Osteocyte (in vitro differentiated cells): ENCODE results near the gene MTMR6. TPM values are rescaled to one million over a fixed set of nuclear protein-coding genes. Genes with fewer than 3 reads are reported as not detected.

ENCODE experiments used
- DNase-seq: peaks from one replicate; pipeline ENCODE4 v3.0.0; 2021; ENCODE audit warnings: mixed read lengths; ENCODE audit not compliant: unreplicated experiment; ENCODE audit errors: extremely low spot score
- H3K27ac Mint-ChIP-seq: one replicate; pipeline ENCODE4 v1.8.0; 2021; ENCODE audit warnings: mild to moderate bottlenecking, mixed read lengths; ENCODE audit not compliant: unreplicated experiment
- H3K27me3 Mint-ChIP-seq: one replicate; pipeline ENCODE4 v1.8.0; 2021; ENCODE audit warnings: mixed read lengths; ENCODE audit not compliant: unreplicated experiment
- H3K36me3 Mint-ChIP-seq: one replicate; pipeline ENCODE4 v1.8.0; 2021; ENCODE audit warnings: mixed read lengths; ENCODE audit not compliant: unreplicated experiment
- H3K4me1 Mint-ChIP-seq: one replicate; pipeline ENCODE4 v1.8.0; 2021; ENCODE audit warnings: mixed read lengths; ENCODE audit not compliant: unreplicated experiment
- H3K4me3 Mint-ChIP-seq: one replicate; pipeline ENCODE4 v1.8.0; 2021; ENCODE audit warnings: mild to moderate bottlenecking, moderate library complexity, mixed read lengths; ENCODE audit not compliant: unreplicated experiment
- H3K9me3 Mint-ChIP-seq: one replicate; pipeline ENCODE4 v1.8.0; 2021; ENCODE audit warnings: mixed read lengths; ENCODE audit not compliant: unreplicated experiment
- total RNA-seq: library from RNA; stranded (reverse); gene quantifications from 2 replicates; pipeline ENCODE4 v1.2.1, GENCODE V29; 2021
- TF ChIP-seq, protein P1 (sequence below): fragments of 200-600 bp; sonication (generic); IDR thresholded peaks from 2 replicates; pipeline ENCODE4 v1.5.0; 2021; ENCODE audit warnings: antibody characterized with exemption, mild to moderate bottlenecking, moderate library complexity

The MTMR6 gene
- total RNA-seq, 1 donor from 2014 or later: 19.5 TPM

DNA sequence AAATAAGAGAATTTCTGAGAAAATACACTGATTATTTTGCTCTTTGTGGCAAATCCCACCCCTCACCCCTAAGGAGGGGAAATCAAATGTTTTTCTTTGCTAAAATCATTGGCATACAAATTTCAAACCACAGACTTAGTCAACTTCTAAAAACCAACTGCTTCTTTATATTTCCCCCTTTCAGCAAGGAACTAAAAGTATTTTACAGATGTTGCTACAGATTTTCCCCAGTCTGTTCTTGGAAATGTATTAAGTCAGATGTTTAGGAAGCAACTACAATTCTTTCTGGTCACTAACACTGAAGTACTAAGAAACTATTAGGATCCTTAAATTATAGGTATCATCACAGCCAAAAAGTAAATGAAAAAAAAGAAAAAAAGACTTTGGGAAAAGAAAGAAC lies 6.9 kb downstream of the MTMR6 start:
- peaks cover 4% of the 10 kb centered on the region for H3K36me3 Mint-ChIP-seq
- no peak overlapping the region for H3K27ac Mint-ChIP-seq
- H3K4me3 Mint-ChIP-seq: no peak overlapping the region
- H3K9me3 Mint-ChIP-seq: no peaks in the 10 kb centered on the region
- no peak for DNase-seq
- TF ChIP-seq, protein P1, sequence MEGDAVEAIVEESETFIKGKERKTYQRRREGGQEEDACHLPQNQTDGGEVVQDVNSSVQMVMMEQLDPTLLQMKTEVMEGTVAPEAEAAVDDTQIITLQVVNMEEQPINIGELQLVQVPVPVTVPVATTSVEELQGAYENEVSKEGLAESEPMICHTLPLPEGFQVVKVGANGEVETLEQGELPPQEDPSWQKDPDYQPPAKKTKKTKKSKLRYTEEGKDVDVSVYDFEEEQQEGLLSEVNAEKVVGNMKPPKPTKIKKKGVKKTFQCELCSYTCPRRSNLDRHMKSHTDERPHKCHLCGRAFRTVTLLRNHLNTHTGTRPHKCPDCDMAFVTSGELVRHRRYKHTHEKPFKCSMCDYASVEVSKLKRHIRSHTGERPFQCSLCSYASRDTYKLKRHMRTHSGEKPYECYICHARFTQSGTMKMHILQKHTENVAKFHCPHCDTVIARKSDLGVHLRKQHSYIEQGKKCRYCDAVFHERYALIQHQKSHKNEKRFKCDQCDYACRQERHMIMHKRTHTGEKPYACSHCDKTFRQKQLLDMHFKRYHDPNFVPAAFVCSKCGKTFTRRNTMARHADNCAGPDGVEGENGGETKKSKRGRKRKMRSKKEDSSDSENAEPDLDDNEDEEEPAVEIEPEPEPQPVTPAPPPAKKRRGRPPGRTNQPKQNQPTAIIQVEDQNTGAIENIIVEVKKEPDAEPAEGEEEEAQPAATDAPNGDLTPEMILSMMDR: no peak
- H3K27me3 Mint-ChIP-seq: no peaks in the 10 kb centered on the region
- H3K4me1 Mint-ChIP-seq: peaks cover 15% of the 10 kb centered on the region

DNA sequence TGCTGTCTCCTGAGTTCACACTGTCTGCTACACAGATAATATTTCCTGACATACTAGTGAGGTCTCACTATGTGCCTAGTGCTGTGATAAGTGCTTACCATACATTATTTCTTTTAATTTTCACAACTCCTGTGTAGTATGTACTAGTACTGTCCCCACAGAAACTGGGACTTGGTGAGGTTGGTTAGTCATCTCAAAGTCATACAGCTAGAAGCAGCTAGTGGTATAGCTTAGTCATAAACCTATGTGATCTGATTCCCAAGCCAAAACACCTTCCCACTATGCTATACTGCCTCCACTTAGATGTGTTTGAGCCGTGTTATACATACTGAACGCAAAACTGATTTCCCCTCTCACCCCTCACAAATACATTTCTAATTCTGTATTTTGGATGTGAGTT lies 10.5 kb downstream of the MTMR6 start:
- TF ChIP-seq, protein P1: no peak

DNA sequence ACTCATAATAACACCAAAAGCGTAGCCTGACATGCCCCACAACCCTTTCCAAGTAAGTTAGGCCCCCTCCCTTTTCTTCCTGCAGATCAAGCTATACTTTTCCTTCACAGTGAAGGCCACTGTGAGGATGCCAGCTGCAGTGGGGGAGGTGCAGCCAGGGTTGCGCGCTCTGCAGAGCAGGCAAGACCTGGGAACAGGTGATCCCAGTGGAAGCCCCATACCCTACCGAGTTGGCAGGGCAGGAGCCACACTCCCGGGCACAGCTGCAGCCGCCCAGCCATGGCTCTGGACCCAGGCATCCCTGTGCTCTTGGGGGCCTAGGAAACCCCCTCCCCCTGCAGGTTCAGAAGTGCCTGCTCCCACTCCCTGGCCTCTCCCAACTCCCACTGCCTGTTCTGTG lies 18.7 kb downstream of the MTMR6 start:
- Mint-ChIP-seq H3K4me3 (no peak overlapping the region), H3K27me3 (no peaks in the 10 kb centered on the region), H3K27ac (peak overlapping the region; percentile 2), H3K36me3 (peaks cover 41% of the 10 kb centered on the region), H3K9me3 (no peaks in the 10 kb centered on the region), H3K4me1 (no peaks in the 10 kb centered on the region)
- TF ChIP-seq, protein P1: no peak
- DNase-seq: no peak

More for the DNA sequence above, 10.5 kb downstream of the MTMR6 start:
- peaks cover 5% of the 10 kb centered on the region for H3K4me1 Mint-ChIP-seq
- H3K4me3 Mint-ChIP-seq: no peak overlapping the region
- no peak overlapping the region for H3K27ac Mint-ChIP-seq
- no peak for DNase-seq
- peaks cover 15% of the 10 kb centered on the region for H3K36me3 Mint-ChIP-seq
- no peaks in the 10 kb centered on the region for H3K9me3 Mint-ChIP-seq
- H3K27me3 Mint-ChIP-seq: no peaks in the 10 kb centered on the region

DNA sequence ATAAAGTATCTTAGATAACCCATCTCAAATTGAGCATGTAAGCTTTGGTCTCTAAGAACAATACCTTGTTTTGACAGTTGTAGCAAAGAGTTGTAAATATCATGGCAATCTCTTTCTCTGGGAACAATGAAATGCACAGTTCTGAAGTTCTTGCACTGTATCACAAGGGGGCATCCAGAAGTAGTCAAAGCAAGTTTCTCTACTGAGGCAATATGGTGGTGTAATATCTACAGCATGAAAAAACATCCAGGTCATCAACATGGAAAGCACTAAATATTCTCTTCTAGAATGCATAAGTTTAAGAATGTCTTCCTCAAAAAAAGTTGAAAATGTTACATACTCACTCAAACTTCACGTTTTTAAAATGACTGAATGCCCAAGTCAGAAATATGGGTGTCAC lies 19.6 kb downstream of the MTMR6 start:
- Mint-ChIP-seq H3K36me3 (peaks cover 39% of the 10 kb centered on the region), H3K9me3 (no peaks in the 10 kb centered on the region), H3K4me1 (no peaks in the 10 kb centered on the region), H3K4me3 (no peak overlapping the region), H3K27ac (no peak overlapping the region), H3K27me3 (no peaks in the 10 kb centered on the region)
- TF ChIP-seq, protein P1: peak; percentile 27
- DNase-seq: no peak

DNA sequence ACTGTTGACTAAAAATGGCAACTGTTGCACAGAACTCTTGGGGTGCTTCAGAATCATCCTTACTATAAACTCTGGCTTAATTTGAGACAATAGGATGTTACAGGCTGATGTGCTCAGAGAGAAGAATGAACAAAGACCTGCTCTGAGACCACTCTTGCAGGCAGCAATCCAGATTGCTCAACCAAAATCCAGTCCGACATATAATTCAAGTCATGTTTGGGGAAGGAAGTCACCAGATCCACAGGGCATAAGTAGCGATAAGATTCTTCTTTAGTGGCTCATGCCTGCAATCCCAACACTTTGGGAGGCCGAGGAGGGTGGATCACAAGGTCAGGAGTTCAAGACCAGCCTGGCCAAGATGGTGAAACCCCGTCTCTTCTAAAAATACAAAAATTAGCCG lies 20.6 kb downstream of the MTMR6 start:
- Mint-ChIP-seq H3K4me1 (no peaks in the 10 kb centered on the region), H3K27me3 (no peaks in the 10 kb centered on the region), H3K27ac (no peak overlapping the region), H3K9me3 (no peaks in the 10 kb centered on the region), H3K36me3 (peaks cover 35% of the 10 kb centered on the region), H3K4me3 (no peak overlapping the region)
- no peak for DNase-seq
- TF ChIP-seq, protein P1: no peak
